ENCODE data around the gene CTDP1. TPM values are rescaled to one million over a fixed set of nuclear protein-coding genes. Genes with fewer than 3 reads are reported as not detected.

CTDP1 gene
- total RNA-seq, 1 experiment from 2014 or later: 33.7 TPM

- Histone ChIP-seq H2BK5ac (ENCODE audit: insufficient read length, low read length) (no peak overlapping the region), H4K5ac (ENCODE audit: insufficient read length, low read depth, low read length) (no peak overlapping the region), H3K4me1 (ENCODE audit: insufficient read depth, low read length) (no peaks in the 10 kb centered on the region), H3K79me2 (ENCODE audit: insufficient read depth, low read length) (no peaks in the 10 kb centered on the region), H4K91ac (ENCODE audit: insufficient read length, low read depth, low read length) (no peak overlapping the region), H3K18ac (ENCODE audit: insufficient read length, low read depth, low read length) (no peak overlapping the region), H3K23me2 (ENCODE audit: insufficient read length, low read depth, low read length, poor library complexity, severe bottlenecking) (no peaks in the 10 kb centered on the region), H2BK120ac (ENCODE audit: low read depth, low read length, poor library complexity, severe bottlenecking) (no peak overlapping the region), H3T11ph (ENCODE audit: low read length) (no peak overlapping the region), H3K56ac (ENCODE audit: insufficient read length, low read depth, low read length) (no peak overlapping the region), H3K27ac (ENCODE audit: insufficient read length, low read depth, low read length) (no peak overlapping the region), H2AFZ (ENCODE audit: low read length) (no peak overlapping the region), H3K23ac (ENCODE audit: insufficient read length, low read depth, low read length) (no peak overlapping the region), H3K9me3 (ENCODE audit: control insufficient read depth, low read depth, low read length) (no peaks in the 10 kb centered on the region), H2AK5ac (ENCODE audit: insufficient read length, low read length) (no peak overlapping the region), H4K20me1 (ENCODE audit: control insufficient read depth, insufficient read depth, insufficient read length) (no peaks in the 10 kb centered on the region), H2BK20ac (ENCODE audit: low read depth, low read length, poor library complexity, severe bottlenecking) (no peak overlapping the region), H3K4ac (ENCODE audit: low read depth, low read length) (no peak overlapping the region), H3K4me2 (ENCODE audit: insufficient read depth, insufficient read length, low read length) (no peak overlapping the region), H3K9ac (ENCODE audit: extremely low read depth, insufficient read length, low read length) (no peak overlapping the region), H3K27me3 (ENCODE audit: insufficient read depth, low read length) (no peaks in the 10 kb centered on the region), H2BK12ac (ENCODE audit: insufficient read length, low read depth, low read length) (no peak overlapping the region), H4K8ac (replicated peaks; ENCODE audit: insufficient read length, low read depth, low read length) (no peak overlapping the region), H3K14ac (ENCODE audit: insufficient read depth, low read length) (no peak overlapping the region), H3K79me1 (ENCODE audit: insufficient read depth, low read depth, low read length, poor library complexity, severe bottlenecking) (no peaks in the 10 kb centered on the region), H2BK15ac (ENCODE audit: low read depth, low read length) (no peak overlapping the region)
- no peak for DNase-seq
- no peaks in the 10 kb centered on the region for H3K36me3 Mint-ChIP-seq (ENCODE audit: insufficient read depth in 1 of 3, low read depth in 3 of 3)
- no peak overlapping the region for H3K4me3 Mint-ChIP-seq
- WGBS (ENCODE audit: extremely low coverage, insufficient read length, low lambda C conversion rate): 100% methylated on average over 2 of the region's 6 CpGs
- TF ChIP-seq, protein P1, sequence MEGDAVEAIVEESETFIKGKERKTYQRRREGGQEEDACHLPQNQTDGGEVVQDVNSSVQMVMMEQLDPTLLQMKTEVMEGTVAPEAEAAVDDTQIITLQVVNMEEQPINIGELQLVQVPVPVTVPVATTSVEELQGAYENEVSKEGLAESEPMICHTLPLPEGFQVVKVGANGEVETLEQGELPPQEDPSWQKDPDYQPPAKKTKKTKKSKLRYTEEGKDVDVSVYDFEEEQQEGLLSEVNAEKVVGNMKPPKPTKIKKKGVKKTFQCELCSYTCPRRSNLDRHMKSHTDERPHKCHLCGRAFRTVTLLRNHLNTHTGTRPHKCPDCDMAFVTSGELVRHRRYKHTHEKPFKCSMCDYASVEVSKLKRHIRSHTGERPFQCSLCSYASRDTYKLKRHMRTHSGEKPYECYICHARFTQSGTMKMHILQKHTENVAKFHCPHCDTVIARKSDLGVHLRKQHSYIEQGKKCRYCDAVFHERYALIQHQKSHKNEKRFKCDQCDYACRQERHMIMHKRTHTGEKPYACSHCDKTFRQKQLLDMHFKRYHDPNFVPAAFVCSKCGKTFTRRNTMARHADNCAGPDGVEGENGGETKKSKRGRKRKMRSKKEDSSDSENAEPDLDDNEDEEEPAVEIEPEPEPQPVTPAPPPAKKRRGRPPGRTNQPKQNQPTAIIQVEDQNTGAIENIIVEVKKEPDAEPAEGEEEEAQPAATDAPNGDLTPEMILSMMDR (conservative IDR thresholded peaks at IDR 0.05): no peak
- H3K27me3 Mint-ChIP-seq (ENCODE audit: low read depth): peaks cover 2% of the 10 kb centered on the region; the same call in 1 of the 2 replicates
- H3K27ac Mint-ChIP-seq: no peak overlapping the region
- peaks cover 8 to 14% of the 10 kb centered on the region in 2 experiments for H3K4me1 Mint-ChIP-seq
- H3K9me3 Mint-ChIP-seq: no peaks in the 10 kb centered on the region; a peak in 1 of 5 replicates
Observed at GRCh38 chr18:79642626-79643025, 37.0 kb upstream of the CTDP1 start.

Data from H9 (cell line).